ENCODE measurements around the gene PDE11A.

Gene PDE11A

DNA sequence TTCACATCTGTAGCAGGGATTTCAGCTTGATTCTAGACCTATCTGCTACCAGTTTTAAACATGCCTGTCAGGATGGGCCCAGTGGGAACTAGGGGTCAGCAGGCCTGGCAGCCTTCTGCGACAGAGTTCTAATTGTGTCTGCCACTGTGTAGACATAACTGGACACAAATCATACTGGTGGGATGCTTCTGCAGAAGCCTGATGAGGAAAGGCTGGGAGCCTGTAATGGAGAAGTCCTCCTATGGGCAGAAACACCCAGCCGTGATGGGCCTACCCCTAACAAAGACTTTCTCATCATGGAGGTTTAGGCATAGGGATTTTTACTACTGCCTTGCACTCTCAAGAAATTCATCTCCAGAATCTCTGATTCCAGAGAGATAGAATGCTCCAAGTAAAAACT lies 166.9 kb downstream of the PDE11A start:
- TF ChIP-seq, protein P1, sequence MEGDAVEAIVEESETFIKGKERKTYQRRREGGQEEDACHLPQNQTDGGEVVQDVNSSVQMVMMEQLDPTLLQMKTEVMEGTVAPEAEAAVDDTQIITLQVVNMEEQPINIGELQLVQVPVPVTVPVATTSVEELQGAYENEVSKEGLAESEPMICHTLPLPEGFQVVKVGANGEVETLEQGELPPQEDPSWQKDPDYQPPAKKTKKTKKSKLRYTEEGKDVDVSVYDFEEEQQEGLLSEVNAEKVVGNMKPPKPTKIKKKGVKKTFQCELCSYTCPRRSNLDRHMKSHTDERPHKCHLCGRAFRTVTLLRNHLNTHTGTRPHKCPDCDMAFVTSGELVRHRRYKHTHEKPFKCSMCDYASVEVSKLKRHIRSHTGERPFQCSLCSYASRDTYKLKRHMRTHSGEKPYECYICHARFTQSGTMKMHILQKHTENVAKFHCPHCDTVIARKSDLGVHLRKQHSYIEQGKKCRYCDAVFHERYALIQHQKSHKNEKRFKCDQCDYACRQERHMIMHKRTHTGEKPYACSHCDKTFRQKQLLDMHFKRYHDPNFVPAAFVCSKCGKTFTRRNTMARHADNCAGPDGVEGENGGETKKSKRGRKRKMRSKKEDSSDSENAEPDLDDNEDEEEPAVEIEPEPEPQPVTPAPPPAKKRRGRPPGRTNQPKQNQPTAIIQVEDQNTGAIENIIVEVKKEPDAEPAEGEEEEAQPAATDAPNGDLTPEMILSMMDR (IDR thresholded peaks at IDR 0.05; ENCODE audit: borderline replicate concordance, extremely low read depth, low read length, poor library complexity, severe bottlenecking) = no peak
- TF ChIP-seq EZH2 (IDR thresholded peaks at IDR 0.05; ENCODE audit: borderline replicate concordance, low read depth, low read length, severe bottlenecking) = no peak
- H3K36me3 ChIP-seq (ENCODE audit: insufficient read depth, low read length) = no peaks in the 10 kb centered on the region
- H3K27me3 ChIP-seq (ENCODE audit: insufficient read depth, low read length, poor library complexity) = peaks cover under 1% of the 10 kb centered on the region
- no peaks in the 10 kb centered on the region for H4K20me1 ChIP-seq (ENCODE audit: insufficient read depth, low read length)
- H3K27ac ChIP-seq (ENCODE audit: low read length) = no peak overlapping the region
- H3K79me2 ChIP-seq (ENCODE audit: insufficient read depth, low read length) = no peaks in the 10 kb centered on the region
- H3K9me3 ChIP-seq (ENCODE audit: insufficient read depth, low read length, severe bottlenecking) = no peaks in the 10 kb centered on the region
- H2AFZ ChIP-seq (ENCODE audit: low read depth, low read length) = no peak overlapping the region
- ATAC-seq (ENCODE audit: insufficient read depth, low read depth) (no peak), DNase-seq (no peak)
- no peak overlapping the region for H3K4me3 ChIP-seq (ENCODE audit: low read depth in 1 of 2, low read length in 2 of 2)
- no peak overlapping the region for H3K9ac ChIP-seq (ENCODE audit: low read depth, low read length)
- H3K4me2 ChIP-seq (ENCODE audit: insufficient read depth, low read length) = no peak overlapping the region
- H3K4me1 ChIP-seq (ENCODE audit: insufficient read depth, low read length) = peaks cover 17% of the 10 kb centered on the region

- no peak overlapping the region for H3K9ac ChIP-seq (ENCODE audit: low read depth, low read length)
- no peak overlapping the region for H3K27ac ChIP-seq (ENCODE audit: low read length)
- no peaks in the 10 kb centered on the region for H3K36me3 ChIP-seq (ENCODE audit: insufficient read depth, low read length)
- ATAC-seq (ENCODE audit: insufficient read depth, low read depth) (no peak), DNase-seq (no peak)
- H3K79me2 ChIP-seq (ENCODE audit: insufficient read depth, low read length) = no peaks in the 10 kb centered on the region
- H3K4me1 ChIP-seq (ENCODE audit: insufficient read depth, low read length) = peaks cover 4% of the 10 kb centered on the region
- peaks cover 5% of the 10 kb centered on the region for H3K27me3 ChIP-seq (ENCODE audit: insufficient read depth, low read length, poor library complexity)
- no peak overlapping the region for H2AFZ ChIP-seq (ENCODE audit: low read depth, low read length)
- no peaks in the 10 kb centered on the region for H4K20me1 ChIP-seq (ENCODE audit: insufficient read depth, low read length)
- H3K9me3 ChIP-seq (ENCODE audit: insufficient read depth, low read length, severe bottlenecking) = no peaks in the 10 kb centered on the region
- no peak overlapping the region for H3K4me2 ChIP-seq (ENCODE audit: insufficient read depth, low read length)
- TF ChIP-seq, protein P1 (IDR thresholded peaks at IDR 0.05; ENCODE audit: borderline replicate concordance, extremely low read depth, low read length, poor library complexity, severe bottlenecking) = no peak
- TF ChIP-seq EZH2 (IDR thresholded peaks at IDR 0.05; ENCODE audit: borderline replicate concordance, low read depth, low read length, severe bottlenecking) = no peak
- H3K4me3 ChIP-seq (ENCODE audit: low read depth in 1 of 2, low read length in 2 of 2) = no peak overlapping the region
These were observed 170.0 kb downstream of the PDE11A start for GRCh38 chr2:177902395-177903163.

- Histone ChIP-seq H3K79me2 (ENCODE audit: insufficient read depth, low read length) (no peaks in the 10 kb centered on the region), H3K4me2 (ENCODE audit: insufficient read depth, low read length) (no peak overlapping the region), H3K9ac (ENCODE audit: low read depth, low read length) (no peak overlapping the region), H3K4me3 (ENCODE audit: low read depth in 1 of 2, low read length in 2 of 2) (no peak overlapping the region), H3K36me3 (ENCODE audit: insufficient read depth, low read length) (no peaks in the 10 kb centered on the region), H3K4me1 (ENCODE audit: insufficient read depth, low read length) (no peaks in the 10 kb centered on the region), H3K27me3 (ENCODE audit: insufficient read depth, low read length, poor library complexity) (peaks cover 13% of the 10 kb centered on the region), H4K20me1 (ENCODE audit: insufficient read depth, low read length) (no peaks in the 10 kb centered on the region), H3K9me3 (ENCODE audit: insufficient read depth, low read length, severe bottlenecking) (no peaks in the 10 kb centered on the region), H2AFZ (ENCODE audit: low read depth, low read length) (no peak overlapping the region), H3K27ac (ENCODE audit: low read length) (no peak overlapping the region)
- TF ChIP-seq, protein P1 (IDR thresholded peaks at IDR 0.05; ENCODE audit: borderline replicate concordance, extremely low read depth, low read length, poor library complexity, severe bottlenecking) = no peak
- TF ChIP-seq EZH2 (IDR thresholded peaks at IDR 0.05; ENCODE audit: borderline replicate concordance, low read depth, low read length, severe bottlenecking) = no peak
- ATAC-seq (ENCODE audit: insufficient read depth, low read depth) (no peak), DNase-seq (no peak)
These were observed 172.5 kb downstream of the PDE11A start for GRCh38 chr2:177900082-177900481.

Data from DND-41 (cell line).